ENCODE results near the gene VILL. TPM values are rescaled to one million over a fixed set of nuclear protein-coding genes. Genes with fewer than 3 reads are reported as not detected.

VILL gene
- polyA plus RNA-seq, 1 experiment: 8.8 TPM

DNA sequence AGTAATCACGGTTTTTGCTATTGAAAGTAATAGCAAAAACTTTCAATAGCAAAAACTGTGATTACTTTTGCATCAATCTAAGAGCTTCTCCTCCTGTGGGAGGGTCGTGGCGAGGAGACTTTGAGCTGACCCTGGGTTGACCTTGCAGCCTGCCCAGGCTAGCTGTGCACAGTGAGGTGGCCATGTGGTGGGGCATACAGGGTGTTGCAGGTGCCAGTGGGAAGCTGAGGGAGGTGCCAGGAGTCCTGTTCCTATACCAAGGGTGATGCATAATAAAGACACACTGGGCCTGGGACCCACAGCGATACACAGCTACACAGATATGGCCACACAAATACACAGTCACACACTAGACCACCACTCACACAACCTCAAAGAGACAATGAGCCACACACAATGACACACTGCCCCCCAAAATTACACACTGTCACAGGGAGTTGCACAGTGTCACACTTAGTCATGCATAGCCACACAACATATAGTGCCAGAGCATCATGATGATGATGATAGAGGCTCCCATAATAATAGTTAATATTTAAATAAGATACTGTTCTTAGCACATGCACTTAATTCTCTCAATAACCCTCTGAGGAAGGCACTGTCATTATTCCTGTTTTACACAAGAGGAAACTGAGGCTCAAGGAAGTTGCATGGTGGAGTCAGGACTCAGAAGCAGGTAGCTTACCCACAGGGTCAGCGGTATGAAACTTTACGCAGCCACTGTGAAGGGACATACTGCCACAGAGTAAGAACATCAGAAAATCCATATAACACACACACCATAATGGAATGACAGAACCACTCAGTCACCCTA, 32.5 kb downstream of the VILL start:
- POLR2A ChIA-PET: no interaction called here
- Histone ChIP-seq H3K27me3 (ENCODE audit: control insufficient read depth, insufficient read depth, low read length) (no peaks in the 10 kb centered on the region), H3K36me3 (ENCODE audit: control insufficient read depth, insufficient read depth, low read length) (peaks cover 4% of the 10 kb centered on the region), H3K4me3 (ENCODE audit: low read depth, low read length) (no peak overlapping the region)
- TF ChIP-seq, protein P1, sequence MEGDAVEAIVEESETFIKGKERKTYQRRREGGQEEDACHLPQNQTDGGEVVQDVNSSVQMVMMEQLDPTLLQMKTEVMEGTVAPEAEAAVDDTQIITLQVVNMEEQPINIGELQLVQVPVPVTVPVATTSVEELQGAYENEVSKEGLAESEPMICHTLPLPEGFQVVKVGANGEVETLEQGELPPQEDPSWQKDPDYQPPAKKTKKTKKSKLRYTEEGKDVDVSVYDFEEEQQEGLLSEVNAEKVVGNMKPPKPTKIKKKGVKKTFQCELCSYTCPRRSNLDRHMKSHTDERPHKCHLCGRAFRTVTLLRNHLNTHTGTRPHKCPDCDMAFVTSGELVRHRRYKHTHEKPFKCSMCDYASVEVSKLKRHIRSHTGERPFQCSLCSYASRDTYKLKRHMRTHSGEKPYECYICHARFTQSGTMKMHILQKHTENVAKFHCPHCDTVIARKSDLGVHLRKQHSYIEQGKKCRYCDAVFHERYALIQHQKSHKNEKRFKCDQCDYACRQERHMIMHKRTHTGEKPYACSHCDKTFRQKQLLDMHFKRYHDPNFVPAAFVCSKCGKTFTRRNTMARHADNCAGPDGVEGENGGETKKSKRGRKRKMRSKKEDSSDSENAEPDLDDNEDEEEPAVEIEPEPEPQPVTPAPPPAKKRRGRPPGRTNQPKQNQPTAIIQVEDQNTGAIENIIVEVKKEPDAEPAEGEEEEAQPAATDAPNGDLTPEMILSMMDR (IDR thresholded peaks at IDR 0.05; ENCODE audit: insufficient read depth, low read depth, low read length): no peak
- CTCF ChIA-PET: interaction anchor here (1.9 kb wide), 1 partner anchor 20 kb away, joined by 9 read pairs; no protein-coding TSS in a partner anchor
- DNase-seq (ENCODE audit: low read depth): no peak

DNA sequence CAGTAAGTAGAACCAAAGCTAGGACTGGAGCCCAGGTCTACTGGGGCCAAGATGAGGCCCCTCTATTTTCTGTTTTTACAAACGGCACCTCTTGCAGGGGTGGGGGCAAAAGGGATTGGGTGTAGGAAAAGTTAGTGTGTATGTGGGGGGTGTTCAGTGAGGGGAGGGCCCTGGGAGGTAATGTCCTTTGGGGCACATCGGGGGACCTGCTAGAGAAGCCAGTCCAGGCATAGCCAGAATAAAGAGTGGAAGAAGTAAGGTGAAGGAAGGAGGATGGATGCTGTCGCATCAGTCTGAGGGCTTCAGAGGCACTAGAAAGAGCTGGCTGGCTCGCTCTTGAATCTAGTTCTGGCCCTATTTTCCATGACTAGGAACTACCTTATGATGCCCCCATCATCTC, 36.3 kb downstream of the VILL start:
- TF ChIP-seq, protein P1 (IDR thresholded peaks at IDR 0.05; ENCODE audit: insufficient read depth, low read depth, low read length): no peak
- no peaks in the 10 kb centered on the region for H3K27me3 ChIP-seq (ENCODE audit: control insufficient read depth, insufficient read depth, low read length)
- ChIA-PET POLR2A (no interaction called here), CTCF (no interaction called here)
- DNase-seq (ENCODE audit: low read depth): no peak
- H3K4me3 ChIP-seq (ENCODE audit: low read depth, low read length): no peak overlapping the region
- H3K36me3 ChIP-seq (ENCODE audit: control insufficient read depth, insufficient read depth, low read length): no peaks in the 10 kb centered on the region

DNA sequence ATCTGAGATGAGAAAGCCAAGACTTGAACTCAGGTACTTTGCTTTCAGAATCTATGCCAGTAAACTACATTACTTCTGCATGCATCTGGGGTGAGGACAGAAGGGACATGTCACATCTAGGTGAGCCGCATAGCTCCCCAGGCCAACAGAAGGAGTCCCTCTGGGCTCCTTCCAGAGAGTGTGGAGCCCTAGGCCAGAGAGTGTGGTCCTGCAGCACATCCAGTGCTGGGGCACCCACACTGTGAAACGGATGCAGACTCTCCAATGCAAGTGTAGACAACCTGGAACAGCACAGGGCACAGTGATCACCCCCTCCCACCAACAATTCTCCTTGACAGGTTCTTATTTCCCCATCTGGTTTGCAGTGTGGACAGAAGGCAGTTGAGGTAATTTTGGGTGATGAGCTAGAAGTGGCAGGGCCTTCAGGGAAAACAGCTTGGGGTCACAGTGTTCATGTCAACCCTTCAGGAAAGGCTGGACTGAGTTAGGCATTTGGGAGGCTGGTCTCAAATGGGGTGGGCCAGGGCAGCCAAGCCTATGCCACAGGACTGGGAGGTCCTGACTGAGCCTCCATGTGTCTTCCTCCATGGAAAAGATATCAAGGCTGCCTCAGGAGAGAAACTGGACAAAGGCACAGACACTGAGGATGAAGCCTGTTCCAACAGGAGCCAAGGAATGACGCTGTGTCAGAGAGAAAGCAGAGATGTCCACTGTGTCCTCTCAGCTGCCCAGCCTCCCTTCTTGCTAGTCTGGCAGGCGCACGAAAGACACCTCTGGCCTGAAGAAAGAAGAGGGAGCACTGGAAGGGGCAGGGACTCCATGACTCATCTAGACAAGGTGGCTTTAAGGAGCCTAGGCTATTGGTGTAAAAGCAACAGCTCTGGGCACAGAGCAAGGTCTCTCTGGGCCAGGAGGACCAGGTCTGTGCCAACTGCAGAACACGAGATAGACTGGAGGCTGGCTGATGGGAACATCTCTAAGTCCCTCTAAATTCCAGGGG, 37.2 kb downstream of the VILL start:
- no peak for DNase-seq (ENCODE audit: low read depth)
- TF ChIP-seq, protein P1 (IDR thresholded peaks at IDR 0.05; ENCODE audit: insufficient read depth, low read depth, low read length): no peak
- H3K27me3 ChIP-seq (ENCODE audit: control insufficient read depth, insufficient read depth, low read length): no peaks in the 10 kb centered on the region
- no peaks in the 10 kb centered on the region for H3K36me3 ChIP-seq (ENCODE audit: control insufficient read depth, insufficient read depth, low read length)
- ChIA-PET POLR2A (no interaction called here), CTCF (no interaction called here)
- no peak overlapping the region for H3K4me3 ChIP-seq (ENCODE audit: low read depth, low read length)

DNA sequence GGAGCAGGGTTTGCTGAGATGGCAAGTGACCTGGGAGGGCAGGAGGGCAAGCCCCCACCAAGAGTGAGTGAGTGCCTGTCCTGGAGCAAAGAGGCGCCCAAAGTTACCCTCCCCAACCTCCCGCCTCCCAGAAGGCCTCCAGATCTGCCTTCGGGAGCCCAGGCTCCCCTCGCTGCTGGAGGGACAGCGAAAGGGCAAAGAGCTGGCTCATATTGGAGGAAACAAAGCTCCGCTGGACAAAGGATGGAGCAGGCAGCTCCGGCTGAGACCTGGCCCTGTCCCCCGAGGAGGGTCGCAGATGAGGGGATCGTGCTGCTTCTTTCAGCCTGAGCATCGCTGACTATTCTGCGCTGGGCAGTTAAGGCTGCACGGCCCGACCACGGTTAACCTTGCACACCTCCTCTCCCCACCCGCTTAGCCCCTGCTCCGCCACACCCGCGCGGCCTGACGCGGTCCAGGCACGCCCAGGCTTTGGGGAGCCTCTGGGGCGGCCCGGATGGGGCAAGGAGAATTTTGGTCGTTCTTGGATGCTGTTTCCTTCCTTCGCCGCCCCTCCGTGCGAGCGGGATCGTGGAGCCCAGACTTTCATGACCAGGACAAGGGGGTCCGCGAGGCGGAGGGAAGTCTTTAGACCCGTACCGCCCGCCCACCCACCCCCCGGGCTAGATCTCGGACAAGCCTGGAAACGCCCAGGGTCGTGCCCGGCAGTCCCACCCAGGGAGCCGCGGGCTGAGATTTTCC, 38.2 kb downstream of the VILL start:
- ChIA-PET POLR2A (no interaction called here), CTCF (interaction anchor here (0.7 to 0.9 kb wide), 2 partner anchors 11 to 70 kb away, joined by 3 read pairs; partner anchors contain the start of gene DLEC1)
- H3K27me3 ChIP-seq (ENCODE audit: control insufficient read depth, insufficient read depth, low read length): no peaks in the 10 kb centered on the region

More for the DNA sequence above, 38.2 kb downstream of the VILL start:
- H3K36me3 ChIP-seq (ENCODE audit: control insufficient read depth, insufficient read depth, low read length): no peaks in the 10 kb centered on the region
- H3K4me3 ChIP-seq (ENCODE audit: low read depth, low read length): peak overlapping the region; percentile 63
- DNase-seq (ENCODE audit: low read depth): no peak
- TF ChIP-seq, protein P1 (IDR thresholded peaks at IDR 0.05; ENCODE audit: insufficient read depth, low read depth, low read length): no peak

Data from BJ (cell line).